ENCODE data around the gene PHEX.

- TF ChIP-seq, protein P1, sequence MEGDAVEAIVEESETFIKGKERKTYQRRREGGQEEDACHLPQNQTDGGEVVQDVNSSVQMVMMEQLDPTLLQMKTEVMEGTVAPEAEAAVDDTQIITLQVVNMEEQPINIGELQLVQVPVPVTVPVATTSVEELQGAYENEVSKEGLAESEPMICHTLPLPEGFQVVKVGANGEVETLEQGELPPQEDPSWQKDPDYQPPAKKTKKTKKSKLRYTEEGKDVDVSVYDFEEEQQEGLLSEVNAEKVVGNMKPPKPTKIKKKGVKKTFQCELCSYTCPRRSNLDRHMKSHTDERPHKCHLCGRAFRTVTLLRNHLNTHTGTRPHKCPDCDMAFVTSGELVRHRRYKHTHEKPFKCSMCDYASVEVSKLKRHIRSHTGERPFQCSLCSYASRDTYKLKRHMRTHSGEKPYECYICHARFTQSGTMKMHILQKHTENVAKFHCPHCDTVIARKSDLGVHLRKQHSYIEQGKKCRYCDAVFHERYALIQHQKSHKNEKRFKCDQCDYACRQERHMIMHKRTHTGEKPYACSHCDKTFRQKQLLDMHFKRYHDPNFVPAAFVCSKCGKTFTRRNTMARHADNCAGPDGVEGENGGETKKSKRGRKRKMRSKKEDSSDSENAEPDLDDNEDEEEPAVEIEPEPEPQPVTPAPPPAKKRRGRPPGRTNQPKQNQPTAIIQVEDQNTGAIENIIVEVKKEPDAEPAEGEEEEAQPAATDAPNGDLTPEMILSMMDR (IDR thresholded peaks at IDR 0.05; ENCODE audit: low read depth, low read length): no peak
- TF ChIP-seq EZH2phosphoT487 (IDR thresholded peaks at IDR 0.05; ENCODE audit: low read depth): no peak
Observed at GRCh38 chrX:22184096-22184495, 152.0 kb downstream of the PHEX start.

All from OCI-LY3 (cell line).